Panc1 (cell line): ENCODE measurements around the gene EXOC7.
A peak's percentile ranks its signal among the peaks of the same experiment; 100 is the strongest.

Source experiments
- CTCF ChIP-seq: fragments of 450-650 bp; IDR thresholded peaks from 2 replicates; pipeline ENCODE4 v1.5.1; 2017; ENCODE audit warnings: mild to moderate bottlenecking
- POLR2AphosphoS5 ChIP-seq: IDR thresholded peaks from 2 replicates; pipeline ENCODE4 v1.6.1; 2012; ENCODE audit warnings: mild to moderate bottlenecking, low read depth, low read length, moderate library complexity
- REST ChIP-seq, 2 experiments: IDR thresholded peaks; 2 replicates each; pipeline ENCODE4 v1.6.1; 2011 to 2012; ENCODE audit warnings: low read depth in 2 of 2, control low read depth in 1 of 2, low read length in 1 of 2, mild to moderate bottlenecking in 1 of 2, moderate library complexity in 1 of 2; ENCODE audit not compliant: insufficient read depth in 1 of 2
- SIN3A ChIP-seq: IDR thresholded peaks from 2 replicates; pipeline ENCODE4 v1.6.1; 2012; ENCODE audit warnings: low read depth, mild to moderate bottlenecking, low read length, moderate library complexity, borderline replicate concordance; ENCODE audit not compliant: insufficient read depth
- TCF7L2 ChIP-seq: IDR thresholded peaks from 2 replicates; pipeline ENCODE4 v1.6.1; 2011; ENCODE audit warnings: mild to moderate bottlenecking, low read depth, low read length, inconsistent platforms

- TF ChIP-seq CTCF (no peak), POLR2AphosphoS5 (no peak), SIN3A (no peak), TCF7L2 (peak; percentile 23; the same call in 1 of the 2 replicates), REST (IDR thresholded peaks at IDR 0.05; ENCODE audit: insufficient read depth in 1 of 2, low read depth in 2 of 2, low read length in 1 of 2) (no peak)
Observed at GRCh38 chr17:76119409-76120371, 16.1 kb upstream of the EXOC7 start.
